Esophagus squamous epithelium (tissue), 4 donors: Measurements from ENCODE around the gene HOXA11.

Experiments used
- POLR2A ChIP-seq, 4 donors: fragments of 450-650 bp; IDR thresholded peaks; one replicate each; pipeline ENCODE4 v1.6.1; 2017; ENCODE audit warnings: antibody characterized with exemption in 4 of 4, mild to moderate bottlenecking in 4 of 4, moderate library complexity in 3 of 4
- TF ChIP-seq, protein P1 (sequence below), 6 experiments: fragments of 450-650 bp in 4 of 6; fragments of 200-600 bp in 2 of 6; sonication (generic) in 2 of 6; IDR thresholded peaks; one replicate each; pipeline ENCODE4 v1.5.1; 2016 to 2019; ENCODE audit warnings: antibody characterized with exemption in 6 of 6, mild to moderate bottlenecking in 4 of 6, moderate library complexity in 4 of 6

GRCh38 chr7:27191833-27192545 is 7.0 kb upstream of the HOXA11 start:
- TF ChIP-seq, protein P1, sequence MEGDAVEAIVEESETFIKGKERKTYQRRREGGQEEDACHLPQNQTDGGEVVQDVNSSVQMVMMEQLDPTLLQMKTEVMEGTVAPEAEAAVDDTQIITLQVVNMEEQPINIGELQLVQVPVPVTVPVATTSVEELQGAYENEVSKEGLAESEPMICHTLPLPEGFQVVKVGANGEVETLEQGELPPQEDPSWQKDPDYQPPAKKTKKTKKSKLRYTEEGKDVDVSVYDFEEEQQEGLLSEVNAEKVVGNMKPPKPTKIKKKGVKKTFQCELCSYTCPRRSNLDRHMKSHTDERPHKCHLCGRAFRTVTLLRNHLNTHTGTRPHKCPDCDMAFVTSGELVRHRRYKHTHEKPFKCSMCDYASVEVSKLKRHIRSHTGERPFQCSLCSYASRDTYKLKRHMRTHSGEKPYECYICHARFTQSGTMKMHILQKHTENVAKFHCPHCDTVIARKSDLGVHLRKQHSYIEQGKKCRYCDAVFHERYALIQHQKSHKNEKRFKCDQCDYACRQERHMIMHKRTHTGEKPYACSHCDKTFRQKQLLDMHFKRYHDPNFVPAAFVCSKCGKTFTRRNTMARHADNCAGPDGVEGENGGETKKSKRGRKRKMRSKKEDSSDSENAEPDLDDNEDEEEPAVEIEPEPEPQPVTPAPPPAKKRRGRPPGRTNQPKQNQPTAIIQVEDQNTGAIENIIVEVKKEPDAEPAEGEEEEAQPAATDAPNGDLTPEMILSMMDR (IDR thresholded peaks at IDR 0.05) = no peak
- no peak for TF ChIP-seq POLR2A (IDR thresholded peaks at IDR 0.05)
